ENCODE measurements around the gene SCN9A.
"Not testable (repeated sequence)": the region's sequence is repeated elsewhere in the genome, so short reads cannot be mapped to it uniquely, and the experiment has no call there.

SCN9A gene

GRCh38 chr2:166375195-166375735 is 479 bp downstream of the SCN9A start:
- peak in 6 of 51 donors; percentile 10 to 70 (median 46) for DNase-seq

DNA sequence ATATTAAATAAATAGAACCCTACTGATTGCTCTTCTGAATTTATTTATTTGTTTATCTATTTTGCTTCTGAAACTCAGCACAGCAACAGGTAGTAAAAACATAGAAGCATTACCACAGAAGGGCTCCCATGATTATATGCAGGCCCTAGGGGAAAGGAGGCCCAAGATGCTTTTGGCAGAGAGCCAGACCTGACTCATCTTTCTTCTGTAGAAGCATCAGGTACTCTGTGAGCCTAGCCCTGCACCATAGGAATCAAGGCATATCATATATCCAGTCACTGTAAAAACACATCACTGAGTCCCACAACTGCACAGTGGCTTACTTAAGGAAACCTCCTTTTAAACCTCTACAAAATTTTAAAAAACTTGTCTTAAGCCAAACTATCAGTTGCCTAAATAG is 1.8 kb downstream of the SCN9A start:
- DNase-seq = peak in 2 of 51 donors; percentile 4 to 8

DNA sequence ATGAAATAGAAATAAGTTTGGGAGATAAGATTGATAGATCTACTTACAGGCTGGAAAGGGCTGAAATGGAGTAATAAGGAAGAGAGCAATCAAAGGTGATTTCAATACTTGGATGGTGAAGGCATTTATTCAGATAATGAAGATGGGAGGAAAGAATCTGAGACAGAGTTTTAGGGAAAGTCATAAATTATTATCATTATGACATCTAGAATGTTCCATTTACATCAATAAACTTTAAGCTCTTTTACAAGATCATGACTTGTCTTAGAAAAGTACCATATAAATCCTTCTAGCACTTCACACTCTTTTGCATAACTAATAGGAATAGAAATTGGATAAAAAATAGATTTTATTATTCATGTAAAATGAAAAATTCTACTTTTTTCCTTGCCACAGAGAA is 2.2 kb downstream of the SCN9A start:
- DNase-seq = no peak

- DNase-seq = no peak
Measured at GRCh38 chr2:166373105-166373504, 2.6 kb downstream of the SCN9A start.

DNA sequence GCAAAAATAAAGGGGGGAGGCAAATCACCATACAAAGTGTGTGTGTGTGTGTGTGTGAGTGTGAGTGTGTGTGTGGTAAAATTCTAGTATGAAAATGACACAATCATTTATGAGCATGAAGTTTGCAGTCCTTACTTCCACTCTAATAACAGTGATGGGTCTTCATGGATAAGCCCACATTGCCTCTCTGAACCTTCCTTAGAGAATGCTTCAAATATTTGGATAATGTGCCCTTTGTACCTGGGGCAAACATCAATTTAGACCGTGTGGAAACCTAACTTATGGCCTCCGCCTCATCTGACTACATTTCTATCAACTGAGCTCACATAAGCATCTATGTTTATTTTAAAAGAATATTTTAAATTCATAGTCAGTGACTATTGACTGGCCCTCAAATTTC is 3.7 kb downstream of the SCN9A start:
- no peak for DNase-seq

- DNase-seq = no peak
Measured at GRCh38 chr2:166365803-166366420, 9.8 kb downstream of the SCN9A start.

GRCh38 chr2:166365239-166365638 is 10.5 kb downstream of the SCN9A start:
- no peak for DNase-seq

GRCh38 chr2:166364476-166365161 is 11.1 kb downstream of the SCN9A start:
- DNase-seq = no peak

GRCh38 chr2:166361351-166362153 is 14.2 kb downstream of the SCN9A start:
- no peak for DNase-seq

DNA sequence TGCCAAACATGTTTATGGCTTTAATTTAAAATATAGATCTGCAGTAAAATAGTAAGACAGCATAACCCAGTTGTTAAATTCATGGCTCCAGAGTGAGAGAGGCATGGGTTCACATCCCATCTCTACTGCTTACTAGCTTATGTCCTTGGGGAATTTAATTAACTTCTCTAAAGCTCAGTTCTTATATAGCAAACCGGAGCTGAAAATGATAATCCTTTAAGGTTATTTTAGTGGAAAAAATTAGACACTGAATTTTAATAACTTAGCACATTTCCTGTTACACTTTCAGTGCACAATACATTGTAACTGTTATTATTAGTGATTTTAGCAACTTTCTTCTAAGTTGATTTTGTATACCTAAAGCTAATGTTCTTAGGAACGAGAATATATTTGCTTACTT is 14.8 kb downstream of the SCN9A start:
- no peak for DNase-seq

DNA sequence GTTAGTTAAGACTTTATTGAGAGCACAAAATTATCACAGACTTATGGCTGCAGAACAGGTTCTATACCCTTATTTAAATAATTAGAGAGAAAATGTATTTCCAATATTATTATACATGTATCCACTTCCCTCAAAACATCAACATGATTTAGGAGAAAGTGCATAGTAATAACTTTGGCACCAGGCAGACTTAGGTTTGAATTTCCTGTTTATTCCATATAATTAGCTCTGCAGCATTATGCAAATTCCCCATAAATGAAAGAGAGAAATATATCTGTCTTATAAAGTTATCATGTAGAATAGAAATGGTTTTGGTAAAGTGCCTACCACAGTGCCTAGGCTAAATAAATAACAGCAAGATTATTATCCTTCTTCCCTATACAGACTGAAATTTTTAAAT is 15.3 kb downstream of the SCN9A start:
- DNase-seq = no peak

GRCh38 chr2:166357950-166358321 is 17.8 kb downstream of the SCN9A start:
- not testable (repeated sequence) for DNase-seq

- no peak for DNase-seq
Measured at GRCh38 chr2:166357068-166357949, 18.4 kb downstream of the SCN9A start.

DNA sequence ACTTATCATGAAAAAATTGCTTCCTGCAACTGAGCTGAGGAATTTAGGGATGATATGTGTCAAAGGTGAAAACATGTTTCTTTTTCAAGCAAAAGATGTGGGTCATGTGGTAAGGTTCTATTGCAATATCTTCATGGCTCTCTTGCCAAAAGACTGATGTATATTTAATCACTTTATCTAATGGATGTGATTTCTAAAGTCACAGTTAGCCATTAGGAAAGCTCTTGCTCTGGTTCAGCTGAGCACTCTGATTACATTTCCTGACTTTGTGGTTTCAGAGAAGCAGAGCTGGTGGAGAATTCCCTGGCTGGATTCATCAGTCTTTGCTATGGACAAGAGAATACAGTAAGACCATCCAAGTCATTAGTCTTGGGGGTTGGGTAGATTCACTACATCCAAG is 24.4 kb downstream of the SCN9A start:
- no peak for DNase-seq

DNA sequence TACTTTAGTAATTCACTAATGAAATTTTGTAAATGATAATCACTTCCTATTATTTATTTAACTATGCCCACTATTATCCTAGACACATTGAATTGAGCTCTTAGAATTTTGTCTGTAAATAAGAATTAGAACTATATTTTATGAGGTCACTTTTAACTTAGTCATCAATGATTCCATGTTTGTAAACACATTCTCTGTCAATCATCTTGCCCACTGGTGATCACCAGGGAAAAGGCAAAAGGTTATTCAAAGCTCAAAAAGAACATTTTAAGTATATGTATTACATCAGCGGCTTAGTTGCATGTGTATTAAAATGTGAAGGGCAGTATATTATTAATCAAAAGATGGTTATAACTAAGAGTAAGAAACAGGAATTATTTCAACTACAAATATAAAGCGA is 25.2 kb downstream of the SCN9A start:
- DNase-seq = no peak

GRCh38 chr2:166344286-166345113 is 31.2 kb downstream of the SCN9A start:
- no peak for DNase-seq

DNA sequence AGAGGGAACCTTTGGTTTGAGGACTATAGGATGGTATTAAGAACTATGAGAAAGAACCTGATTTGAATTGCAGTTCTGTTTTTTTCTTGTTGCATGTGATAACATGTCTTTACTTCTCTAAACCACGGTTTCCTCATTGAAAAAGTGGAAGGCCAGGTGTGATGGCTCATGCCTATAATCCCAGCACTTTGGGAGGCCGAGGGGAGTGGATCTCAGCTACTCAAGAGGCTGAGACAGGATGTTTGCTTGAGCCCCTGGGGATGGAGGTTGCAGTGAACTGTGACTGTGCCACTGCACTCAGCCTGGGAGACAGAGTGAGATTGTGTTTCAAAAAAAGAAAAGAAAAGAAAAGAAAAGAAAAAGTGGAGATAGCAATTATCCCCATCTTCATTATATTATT is 32.3 kb downstream of the SCN9A start:
- no peak for DNase-seq

- no peak for DNase-seq
Measured at GRCh38 chr2:166341426-166341825, 34.3 kb downstream of the SCN9A start.

DNA sequence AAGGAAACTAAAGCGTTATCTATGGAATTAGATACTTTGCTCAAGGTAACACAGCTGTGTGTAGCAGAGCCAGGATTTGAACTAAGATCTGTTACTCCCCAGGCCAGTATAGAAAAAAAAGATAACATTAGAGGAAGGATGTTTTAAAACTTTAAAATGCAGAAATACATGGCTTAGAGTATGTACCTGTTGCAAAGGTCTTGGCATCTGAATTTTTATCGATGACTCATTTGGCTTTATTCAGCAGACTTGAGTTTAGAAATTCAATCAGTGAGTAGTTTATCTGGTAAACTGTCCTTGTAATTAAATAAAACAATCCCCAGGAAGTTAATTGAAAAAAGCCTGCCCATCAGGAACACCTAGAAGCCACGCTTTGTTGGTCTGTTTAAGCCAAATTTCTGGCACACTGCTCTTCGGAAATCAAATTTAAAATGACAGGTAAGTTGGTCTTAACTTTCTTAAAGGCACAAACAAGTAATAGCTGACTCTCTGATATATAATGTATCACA is 36.9 kb downstream of the SCN9A start:
- no peak for DNase-seq

DNA sequence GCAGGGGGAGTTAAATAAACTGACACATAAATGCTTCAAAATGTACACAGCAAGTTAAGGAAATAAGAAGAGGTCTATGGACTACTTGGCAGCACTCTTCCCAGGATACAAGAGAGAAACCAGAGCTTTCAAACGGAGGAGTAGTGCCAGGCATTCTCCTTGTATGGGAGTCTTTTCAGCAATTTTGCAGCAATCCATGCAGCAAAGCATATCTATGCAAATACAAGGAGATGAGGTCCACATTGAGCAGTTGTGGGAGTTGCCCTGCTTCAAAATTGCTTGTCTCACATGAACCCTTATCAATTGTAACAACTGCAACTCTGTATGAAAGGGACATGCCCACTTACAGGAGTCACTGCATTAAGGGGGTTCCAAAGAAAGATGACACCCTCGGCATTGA is 37.8 kb downstream of the SCN9A start:
- DNase-seq = no peak

Data from hypothalamus (tissue), 51 donors.